HCT116 (cell line): Measurements from ENCODE around the gene IDUA. TPM values are rescaled to one million over a fixed set of nuclear protein-coding genes. Genes with fewer than 3 reads are reported as not detected.

Experiments used
- ATAC-seq: fragments of 200-7000 bp; cut with Tn5 transposase; 2 replicates; pipeline ENCODE4 v1.9.1; 2020; ENCODE audit warnings: mild to moderate bottlenecking, moderate library complexity
- BruUV-seq: library from RNA; stranded (reverse); fragments of 400-500 nt; replicated peaks from 2 replicates; lab custom pipeline; 2021; lab: Mats Ljungman, UMichigan
- CTCF ChIA-PET: fragments of 300-600 bp; sonication (Branson Sonifier 250); formaldehyde crosslinking; loops from one replicate; lab custom pipeline; 2021; ENCODE audit warnings: antibody characterized with exemption; lab: Charles Lee
- POLR2A ChIA-PET: fragments of 300-600, 350-600 bp; sonication (Branson Sonifier 250); formaldehyde crosslinking; loops from one replicate; lab custom pipeline; 2021; ENCODE audit warnings: antibody characterized with exemption; lab: Charles Lee
- RAD21 ChIA-PET, 2 experiments: fragments of 300-600 bp; sonication (Branson Sonifier 250); formaldehyde crosslinking; loops; one replicate each; lab custom pipeline; 2023; ENCODE audit warnings: low total read pairs in 2 of 2; ENCODE audit not compliant: uncharacterized antibody in 2 of 2, unreplicated experiment in 2 of 2, low non-redundant PET in 1 of 2; lab: Charles Lee
- DNase-seq: peaks from one replicate; pipeline ENCODE4 v3.0.0-alpha.2; 2010; ENCODE audit warnings: low read depth, low spot score
- H2AFZ ChIP-seq: fragments of 200-600 bp; shearing (Covaris generic), sonication (generic); 2 replicates; pipeline ENCODE4 v1.6.1; 2017; ENCODE audit warnings: low read depth, mixed run types, mixed read lengths, antibody characterized with exemption, low read length; ENCODE audit not compliant: poor library complexity, severe bottlenecking
- H3K27ac ChIP-seq: 2 replicates; pipeline ENCODE4 v1.5.1; 2012; ENCODE audit warnings: low read depth, low read length
- H3K27me3 ChIP-seq: fragments of 200-600 bp; sonication (generic); 2 replicates; pipeline ENCODE4 v1.6.1; 2016; ENCODE audit warnings: mixed run types, low read length, mixed read lengths; ENCODE audit not compliant: insufficient read depth
- H3K36me3 ChIP-seq, 2 experiments: fragments of 200-500 bp in 1 of 2; fragments of 200-600 bp in 1 of 2; sonication (Bioruptor generic) in 1 of 2; sonication (generic) in 1 of 2; 2 replicates each; pipeline versions ENCODE4 v1.5.1 to v1.6.1; 2014 to 2016; ENCODE audit warnings: low read length in 2 of 2, inconsistent platforms in 1 of 2, mixed read lengths in 1 of 2, mixed run types in 1 of 2; ENCODE audit not compliant: insufficient read depth in 2 of 2, control insufficient read depth in 1 of 2
- H3K4me1 ChIP-seq, 2 experiments: fragments of 200-600 bp in 1 of 2; sonication (generic) in 1 of 2; 2 replicates each; pipeline versions ENCODE4 v1.5.1 to v1.6.1; 2012 to 2017; ENCODE audit warnings: low read length in 2 of 2, inconsistent platforms in 1 of 2, mild to moderate bottlenecking in 1 of 2, mixed read lengths in 1 of 2, mixed run types in 1 of 2, moderate library complexity in 1 of 2; ENCODE audit not compliant: insufficient read depth in 2 of 2, control insufficient read depth in 1 of 2
- H3K4me2 ChIP-seq: fragments of 200-600 bp; sonication (generic); 2 replicates; pipeline ENCODE4 v1.6.1; 2017; ENCODE audit warnings: mixed run types, low read length, mixed read lengths
- H3K4me3 ChIP-seq, 2 experiments: fragments of 200-600 bp in 1 of 2; sonication (generic) in 1 of 2; replicated peaks in 1 of 2; 2 replicates each; pipeline ENCODE4 v1.5.1; 2011 to 2016; ENCODE audit warnings: low read length in 2 of 2, control low read depth in 1 of 2, low read depth in 1 of 2, mild to moderate bottlenecking in 1 of 2, mixed read lengths in 1 of 2, mixed run types in 1 of 2
- H3K79me2 ChIP-seq: fragments of 200-600 bp; sonication (generic); 2 replicates; pipeline ENCODE4 v1.6.1; 2017; ENCODE audit warnings: mild to moderate bottlenecking, mixed run types, low read length, moderate library complexity, mixed read lengths; ENCODE audit not compliant: insufficient read depth
- H3K9ac ChIP-seq: fragments of 200-600 bp; sonication (generic); 2 replicates; pipeline ENCODE4 v1.6.1; 2016; ENCODE audit warnings: low read length, mixed read lengths
- H3K9me2 ChIP-seq: fragments of 200-600 bp; sonication (generic), shearing (Covaris generic); 2 replicates; pipeline ENCODE4 v1.6.1; 2017; ENCODE audit warnings: mixed run types, mild to moderate bottlenecking, moderate library complexity; ENCODE audit not compliant: insufficient read depth
- H3K9me3 ChIP-seq, 2 experiments: fragments of 200-500 bp in 1 of 2; fragments of 200-600 bp in 1 of 2; sonication (Bioruptor generic) in 1 of 2; sonication (generic) in 1 of 2; 2 replicates each; pipeline ENCODE4 v1.6.1; 2014 to 2017; ENCODE audit warnings: low read length in 2 of 2, mixed read lengths in 2 of 2, inconsistent platforms in 1 of 2, low read depth in 1 of 2, mild to moderate bottlenecking in 1 of 2, mixed run types in 1 of 2, moderate library complexity in 1 of 2; ENCODE audit not compliant: control insufficient read depth in 1 of 2, insufficient read depth in 1 of 2
- H4K20me1 ChIP-seq: fragments of 200-600 bp; sonication (generic), shearing (Covaris generic); 2 replicates; pipeline ENCODE4 v1.6.1; 2017; ENCODE audit warnings: mixed run types, mild to moderate bottlenecking, moderate library complexity; ENCODE audit not compliant: insufficient read depth
- CBX3 ChIP-seq: IDR thresholded peaks from 2 replicates; pipeline ENCODE4 v1.6.1; 2012; ENCODE audit warnings: low read depth
- CEBPB ChIP-seq: IDR thresholded peaks from 2 replicates; pipeline ENCODE4 v1.6.1; 2012; ENCODE audit warnings: low read depth
- ELF1 ChIP-seq: IDR thresholded peaks from 2 replicates; pipeline ENCODE4 v1.6.1; 2012; ENCODE audit warnings: low read depth, borderline replicate concordance
- EZH2phosphoT487 ChIP-seq: fragments of 200-600 bp; IDR thresholded peaks from 2 replicates; pipeline ENCODE4 v1.6.1; 2018; ENCODE audit warnings: antibody characterized with exemption, borderline replicate concordance
- JUND ChIP-seq: IDR thresholded peaks from 2 replicates; pipeline ENCODE4 v1.6.1; 2012
- POLR2A ChIP-seq: IDR thresholded peaks from 2 replicates; pipeline ENCODE4 v1.7.0; 2011; ENCODE audit warnings: borderline replicate concordance; ENCODE audit not compliant: insufficient read depth, insufficient read length; ENCODE audit errors: extremely low read depth
- RAD21 ChIP-seq: IDR thresholded peaks from 2 replicates; pipeline ENCODE4 v1.6.1; 2012; ENCODE audit warnings: low read depth, mild to moderate bottlenecking
- SP1 ChIP-seq: IDR thresholded peaks from 2 replicates; pipeline ENCODE4 v1.6.1; 2012; ENCODE audit warnings: low read depth
- TCF7L2 ChIP-seq: IDR thresholded peaks from 2 replicates; pipeline ENCODE4 v1.7.0; 2011; ENCODE audit warnings: borderline replicate concordance, inconsistent platforms; ENCODE audit not compliant: insufficient read depth, insufficient read length; ENCODE audit errors: extremely low read depth
- ZFX ChIP-seq: fragments of 450-650 bp; IDR thresholded peaks from 2 replicates; pipeline ENCODE4 v1.6.1; 2017
- ZNF274 ChIP-seq: fragments of 200-500 bp; sonication (Bioruptor generic); IDR thresholded peaks from 2 replicates; pipeline ENCODE4 v1.6.1; 2014; ENCODE audit warnings: mild to moderate bottlenecking, low read depth, low read length, inconsistent platforms
- intact Hi-C: fragments of 100-400 bp; cut with micrococcal nuclease; formaldehyde crosslinking; loops from 2 replicates; pipeline ENCODE4 v1.10.0; 2022
- total RNA-seq: library from RNA; stranded (reverse); gene quantifications from one replicate; pipeline ENCODE4 v1.2.1, GENCODE V29; 2021; ENCODE audit not compliant: unreplicated experiment
- TF ChIP-seq, protein P1 (sequence below): IDR thresholded peaks from 2 replicates; pipeline ENCODE4 v1.6.1; 2011; ENCODE audit warnings: mild to moderate bottlenecking, low read length, moderate library complexity; ENCODE audit not compliant: insufficient replicate concordance; ENCODE audit errors: extremely low read depth
- TF ChIP-seq, protein P2 (sequence below), 3 experiments: fragments of 200-600 bp in 1 of 3; sonication (generic) in 1 of 3; IDR thresholded peaks in 2 of 3; conservative IDR thresholded peaks in 1 of 3; 2 replicates each; pipeline ENCODE4 v1.5.1; 2012 to 2017; ENCODE audit warnings: low read depth in 2 of 3, low read length in 2 of 3, antibody characterized with exemption in 1 of 3, borderline replicate concordance in 1 of 3, control low read depth in 1 of 3, mild to moderate bottlenecking in 1 of 3, mixed read lengths in 1 of 3, mixed run types in 1 of 3, moderate library complexity in 1 of 3; ENCODE audit not compliant: insufficient read depth in 1 of 3
- TF ChIP-seq, protein P3 (sequence below): IDR thresholded peaks from 2 replicates; pipeline ENCODE4 v1.6.1; 2012
- TF ChIP-seq, protein P4 (sequence below): IDR thresholded peaks from 2 replicates; pipeline ENCODE4 v1.6.1; 2012

Gene IDUA
- total RNA-seq, 1 experiment from 2014 or later = 28.2 TPM

DNA sequence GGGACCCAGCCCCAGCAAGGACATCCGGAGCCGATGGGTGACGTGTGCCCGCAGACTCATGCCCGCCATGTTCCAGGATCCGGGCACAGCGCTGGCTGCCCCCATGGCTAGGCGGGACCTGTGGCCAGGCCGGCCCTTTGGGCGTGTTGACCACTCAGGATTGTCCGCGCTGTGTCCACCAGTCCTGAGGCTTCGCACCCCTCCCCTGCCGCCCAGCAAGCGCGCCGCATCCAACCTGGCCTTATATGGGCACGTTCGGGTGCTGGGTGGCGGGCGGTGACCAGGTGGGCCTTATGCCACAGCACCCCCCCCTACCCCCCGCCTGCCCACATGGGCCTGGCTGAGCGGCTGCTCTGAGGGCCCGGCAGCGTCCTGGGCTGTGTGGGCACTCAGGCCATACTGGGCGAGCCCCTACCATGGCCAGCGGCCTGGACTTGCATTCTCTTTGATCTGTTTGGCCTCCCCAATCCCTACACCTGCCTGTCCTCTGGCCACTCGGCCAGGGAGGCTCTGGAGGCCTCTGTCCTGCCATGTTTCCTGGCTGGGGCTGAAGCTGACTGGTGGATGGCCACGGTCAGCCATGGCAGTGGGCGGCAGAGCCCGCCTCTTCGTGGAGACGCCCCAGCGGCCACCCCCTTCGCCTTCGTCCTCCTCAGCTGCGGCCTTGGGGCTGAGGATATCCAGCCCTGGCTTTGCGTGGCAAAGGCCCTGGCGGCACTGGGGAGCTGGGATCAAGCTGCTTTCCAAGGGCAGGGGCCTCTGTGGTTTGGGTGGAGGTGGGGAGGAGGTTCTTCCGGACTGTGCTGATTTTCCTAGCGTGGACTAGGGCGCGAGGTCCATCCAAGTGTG is 26.6 kb downstream of the IDUA start:
- BruUV-seq = no TSS peak
- Histone ChIP-seq H3K9me3 (no peaks in the 10 kb centered on the region), H2AFZ (no peak overlapping the region), H3K4me3 (no peak overlapping the region), H4K20me1 (no peaks in the 10 kb centered on the region), H3K9me2 (no peaks in the 10 kb centered on the region), H3K27ac (peak overlapping the region; percentile 80; the same call in 1 of the 2 replicates), H3K4me2 (peak overlapping the region; percentile 89), H3K4me1 (peaks cover 20 to 29% of the 10 kb centered on the region in 2 experiments), H3K9ac (0 out of 2 replicates have a peak overlapping the region, but pooled peaks have one; percentile 86), H3K36me3 (peaks cover 3 to 4% of the 10 kb centered on the region in 2 experiments; a peak in 2 of 4 replicates), H3K79me2 (peaks cover 12% of the 10 kb centered on the region; the same call in 1 of the 2 replicates), H3K27me3 (no peaks in the 10 kb centered on the region)
- ChIA-PET RAD21 (no interaction called here), POLR2A (no interaction called here), CTCF (no interaction called here)
- ATAC-seq = no peak
- no peak for DNase-seq
- TF ChIP-seq EZH2phosphoT487 (no peak), CEBPB (no peak), POLR2A (no peak), ELF1 (no peak), JUND (no peak), ZFX (no peak), SP1 (no peak), RAD21 (no peak), ZNF274 (no peak), CBX3 (no peak), TCF7L2 (no peak)
- TF ChIP-seq, protein P1, sequence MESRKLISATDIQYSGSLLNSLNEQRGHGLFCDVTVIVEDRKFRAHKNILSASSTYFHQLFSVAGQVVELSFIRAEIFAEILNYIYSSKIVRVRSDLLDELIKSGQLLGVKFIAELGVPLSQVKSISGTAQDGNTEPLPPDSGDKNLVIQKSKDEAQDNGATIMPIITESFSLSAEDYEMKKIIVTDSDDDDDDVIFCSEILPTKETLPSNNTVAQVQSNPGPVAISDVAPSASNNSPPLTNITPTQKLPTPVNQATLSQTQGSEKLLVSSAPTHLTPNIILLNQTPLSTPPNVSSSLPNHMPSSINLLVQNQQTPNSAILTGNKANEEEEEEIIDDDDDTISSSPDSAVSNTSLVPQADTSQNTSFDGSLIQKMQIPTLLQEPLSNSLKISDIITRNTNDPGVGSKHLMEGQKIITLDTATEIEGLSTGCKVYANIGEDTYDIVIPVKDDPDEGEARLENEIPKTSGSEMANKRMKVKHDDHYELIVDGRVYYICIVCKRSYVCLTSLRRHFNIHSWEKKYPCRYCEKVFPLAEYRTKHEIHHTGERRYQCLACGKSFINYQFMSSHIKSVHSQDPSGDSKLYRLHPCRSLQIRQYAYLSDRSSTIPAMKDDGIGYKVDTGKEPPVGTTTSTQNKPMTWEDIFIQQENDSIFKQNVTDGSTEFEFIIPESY = no peak
- TF ChIP-seq, protein P2, sequence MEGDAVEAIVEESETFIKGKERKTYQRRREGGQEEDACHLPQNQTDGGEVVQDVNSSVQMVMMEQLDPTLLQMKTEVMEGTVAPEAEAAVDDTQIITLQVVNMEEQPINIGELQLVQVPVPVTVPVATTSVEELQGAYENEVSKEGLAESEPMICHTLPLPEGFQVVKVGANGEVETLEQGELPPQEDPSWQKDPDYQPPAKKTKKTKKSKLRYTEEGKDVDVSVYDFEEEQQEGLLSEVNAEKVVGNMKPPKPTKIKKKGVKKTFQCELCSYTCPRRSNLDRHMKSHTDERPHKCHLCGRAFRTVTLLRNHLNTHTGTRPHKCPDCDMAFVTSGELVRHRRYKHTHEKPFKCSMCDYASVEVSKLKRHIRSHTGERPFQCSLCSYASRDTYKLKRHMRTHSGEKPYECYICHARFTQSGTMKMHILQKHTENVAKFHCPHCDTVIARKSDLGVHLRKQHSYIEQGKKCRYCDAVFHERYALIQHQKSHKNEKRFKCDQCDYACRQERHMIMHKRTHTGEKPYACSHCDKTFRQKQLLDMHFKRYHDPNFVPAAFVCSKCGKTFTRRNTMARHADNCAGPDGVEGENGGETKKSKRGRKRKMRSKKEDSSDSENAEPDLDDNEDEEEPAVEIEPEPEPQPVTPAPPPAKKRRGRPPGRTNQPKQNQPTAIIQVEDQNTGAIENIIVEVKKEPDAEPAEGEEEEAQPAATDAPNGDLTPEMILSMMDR (IDR thresholded peaks at IDR 0.05 in 2 of 3, conservative IDR thresholded peaks at IDR 0.05 in 1 of 3; ENCODE audit: borderline replicate concordance in 1 of 3, insufficient read depth in 1 of 3, low read depth in 2 of 3, low read length in 2 of 3) = no peak
- TF ChIP-seq, protein P3, sequence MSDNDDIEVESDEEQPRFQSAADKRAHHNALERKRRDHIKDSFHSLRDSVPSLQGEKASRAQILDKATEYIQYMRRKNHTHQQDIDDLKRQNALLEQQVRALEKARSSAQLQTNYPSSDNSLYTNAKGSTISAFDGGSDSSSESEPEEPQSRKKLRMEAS = no peak
- TF ChIP-seq, protein P4, sequence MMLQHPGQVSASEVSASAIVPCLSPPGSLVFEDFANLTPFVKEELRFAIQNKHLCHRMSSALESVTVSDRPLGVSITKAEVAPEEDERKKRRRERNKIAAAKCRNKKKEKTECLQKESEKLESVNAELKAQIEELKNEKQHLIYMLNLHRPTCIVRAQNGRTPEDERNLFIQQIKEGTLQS = no peak
- intact Hi-C loops = loop anchor here (5.0 kb wide), 1 partner anchor 274 kb away; the partner anchor contains the start of gene MAEA
